Activated CD8-positive, alpha-beta memory T cell treated with anti-CD3 and anti-CD28 coated beads, Interleukin-2, amount 50 U/mL, for 24 hours (primary cell): ENCODE measurements around the gene TMEM213.

ENCODE experiments used
- DNase-seq: peaks from one replicate; pipeline ENCODE4 v3.0.0-alpha.2; 2020; ENCODE audit errors: extremely low read depth

TMEM213 gene

DNA sequence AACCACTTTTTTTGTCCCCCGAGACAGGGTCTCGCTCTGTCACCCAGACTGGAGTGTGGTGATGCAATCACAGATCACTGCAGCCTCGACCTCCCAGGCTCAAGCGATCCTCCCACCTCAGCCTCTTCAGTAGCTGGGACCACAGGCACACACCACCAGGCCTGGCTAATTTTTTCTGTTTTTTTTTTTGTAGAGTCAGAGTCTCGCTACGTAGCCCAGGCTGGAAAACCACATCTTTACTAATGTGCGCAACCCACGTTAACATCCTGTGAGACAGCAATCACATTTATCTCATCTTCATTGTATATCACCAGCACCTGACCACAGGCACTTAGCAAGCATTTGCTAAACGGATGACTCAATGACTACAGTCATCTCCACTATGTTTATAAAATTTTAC is 78.0 kb downstream of the TMEM213 start:
- peak; percentile 9 for DNase-seq

DNA sequence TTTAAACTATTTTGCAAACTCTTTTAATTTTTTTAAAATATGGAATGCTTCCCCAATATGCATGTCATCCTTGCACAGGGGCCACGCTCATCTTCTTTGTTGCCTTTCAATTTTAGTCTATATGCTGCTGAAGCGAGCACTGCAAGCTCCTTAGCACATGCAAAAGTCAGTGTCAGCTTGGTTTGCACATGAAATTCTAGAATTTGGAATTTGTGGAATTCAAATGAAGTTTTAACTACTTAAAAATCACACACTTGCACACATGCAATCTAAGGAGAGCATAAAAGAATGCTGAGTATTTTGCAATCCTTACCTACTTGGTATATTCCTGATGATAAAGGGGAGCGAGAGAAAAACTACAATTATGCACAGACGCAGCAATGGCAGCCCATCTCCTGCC is 78.5 kb downstream of the TMEM213 start:
- no peak for DNase-seq

- DNase-seq, result no peak
Observed at GRCh38 chr7:138878051-138878450, 80.3 kb downstream of the TMEM213 start.

DNA sequence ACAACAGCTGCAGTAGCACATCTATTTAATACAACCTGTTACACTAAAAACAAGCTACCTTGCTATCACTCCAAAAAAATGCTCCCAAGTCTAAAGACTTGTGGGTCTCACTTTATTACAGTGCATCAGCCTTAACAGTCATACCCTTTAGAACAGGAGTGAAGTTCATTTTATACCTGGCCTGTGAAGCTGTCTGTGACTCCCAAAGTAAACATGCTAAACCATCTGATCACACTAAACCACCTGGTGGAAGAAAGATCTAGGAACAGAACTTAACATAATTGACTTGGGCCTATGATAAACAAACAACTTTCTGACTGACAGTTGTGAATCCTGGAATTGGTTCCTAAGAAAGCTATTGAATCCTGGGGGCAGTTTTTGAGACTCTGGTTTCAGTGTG is 81.1 kb downstream of the TMEM213 start:
- DNase-seq, result no peak

GRCh38 chr7:138879356-138879755 is 81.6 kb downstream of the TMEM213 start:
- no peak for DNase-seq

DNA sequence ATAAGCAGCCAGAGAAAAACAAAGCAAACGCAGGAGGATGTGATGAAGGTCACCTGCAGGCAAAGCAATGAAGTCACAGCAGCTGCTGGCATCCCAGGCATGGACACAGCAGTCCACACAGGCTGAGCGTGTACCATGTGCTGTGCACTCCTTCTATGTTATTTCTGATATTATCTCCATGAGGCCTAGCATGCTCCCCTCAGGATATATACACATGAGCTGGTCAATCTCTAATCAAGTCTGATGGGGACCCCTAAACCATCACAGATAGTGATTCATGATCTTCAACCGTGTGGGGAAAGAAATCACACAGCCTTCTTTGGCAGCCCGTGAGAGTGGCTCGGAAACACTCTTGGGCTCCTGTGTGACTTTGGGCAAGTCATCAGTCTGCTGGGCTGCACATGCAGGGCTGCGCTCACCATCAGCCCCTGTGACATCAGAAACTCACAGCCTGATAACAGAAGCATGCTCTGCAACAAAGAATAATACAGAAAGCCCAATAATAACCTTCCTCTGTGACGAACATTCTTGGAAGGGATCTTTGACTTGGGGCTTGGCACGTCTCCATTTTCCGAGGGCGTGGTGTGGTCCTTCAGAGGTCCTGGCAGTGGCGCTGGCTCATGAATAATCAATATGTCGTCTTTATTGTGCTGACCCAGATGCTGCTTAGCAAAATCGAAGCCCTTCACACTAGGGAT is 83.2 kb downstream of the TMEM213 start:
- DNase-seq, result no peak

DNA sequence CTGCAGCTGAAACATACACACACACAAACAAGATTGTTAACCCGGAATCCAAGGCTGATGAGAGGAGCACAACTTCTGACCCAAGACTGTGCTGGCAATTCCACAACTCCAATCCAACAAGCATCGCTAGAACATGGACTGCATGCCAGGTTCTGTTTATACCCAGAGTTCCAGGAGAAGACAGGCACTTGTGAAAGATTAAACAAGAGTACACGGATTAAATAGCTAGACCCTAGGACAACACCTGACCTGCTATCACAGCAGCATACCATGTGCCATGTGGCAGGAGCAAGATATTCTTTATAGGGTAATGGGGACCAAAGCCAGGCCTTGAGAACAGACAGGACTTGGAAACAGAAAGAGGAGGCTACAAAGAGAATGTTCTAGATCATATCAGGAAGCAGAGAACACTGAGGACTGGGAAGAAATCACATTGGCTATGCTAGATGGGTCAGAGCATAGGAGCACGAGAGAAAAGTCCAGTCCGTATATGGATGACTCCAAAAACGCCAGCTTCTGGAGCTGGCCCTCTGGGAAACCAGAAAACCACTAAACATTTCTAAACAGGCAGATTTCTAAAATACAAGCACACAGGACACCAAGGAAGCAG is 83.9 kb downstream of the TMEM213 start:
- DNase-seq, result no peak

DNA sequence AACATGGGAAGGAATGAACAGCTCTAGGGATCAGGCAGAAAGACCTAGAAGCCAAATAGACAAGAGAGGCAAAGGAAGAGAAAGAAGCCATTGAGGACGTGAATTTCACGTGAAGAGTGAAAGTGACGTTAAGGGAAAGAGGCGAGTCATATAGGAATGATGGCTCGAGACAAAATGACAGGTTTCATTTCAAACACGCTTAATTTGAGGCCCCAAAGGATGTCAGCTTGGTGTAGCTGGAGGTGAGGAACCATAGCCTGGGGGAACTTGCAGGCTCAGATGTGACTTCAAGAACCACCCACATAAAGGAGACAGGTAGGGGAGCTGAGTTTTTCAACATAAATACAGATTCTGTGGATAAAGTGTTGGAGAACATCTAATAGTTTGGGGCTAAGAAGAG is 84.5 kb downstream of the TMEM213 start:
- DNase-seq, result no peak

- no peak for DNase-seq
Observed at GRCh38 chr7:138885383-138886147, 87.8 kb downstream of the TMEM213 start.

DNA sequence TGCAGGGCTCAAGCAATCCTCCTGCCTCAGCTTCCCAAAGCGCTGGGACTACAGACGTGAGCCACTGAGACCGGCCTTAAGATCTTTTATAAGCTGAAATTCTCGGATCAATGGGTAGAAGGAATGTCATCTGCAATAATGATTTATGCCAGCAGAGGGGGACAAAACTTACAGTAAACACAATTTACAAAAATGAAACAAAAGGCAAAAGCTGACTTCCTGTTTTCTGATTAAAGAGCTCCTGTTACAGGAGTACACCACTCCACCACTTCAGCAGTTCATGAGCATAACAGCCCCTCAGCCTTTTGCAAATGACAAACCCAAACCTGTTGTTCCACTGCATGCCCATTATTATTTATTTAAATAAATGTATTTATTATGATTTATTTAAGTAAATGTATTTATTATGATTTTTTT is 88.7 kb downstream of the TMEM213 start:
- DNase-seq, result no peak

- no peak for DNase-seq
Observed at GRCh38 chr7:138887085-138887710, 89.4 kb downstream of the TMEM213 start.
